Right lobe of liver (tissue), 4 donors: ENCODE measurements around the gene SPEF2.

Experiments used
- POLR2A ChIP-seq: fragments of 450-650 bp; IDR thresholded peaks from one replicate; pipeline ENCODE4 v1.6.1; 2017; ENCODE audit warnings: antibody characterized with exemption, mild to moderate bottlenecking
- TF ChIP-seq, protein P1 (sequence below), 4 donors: fragments of 200-600 bp in 3 of 4; fragments of 450-650 bp in 1 of 4; IDR thresholded peaks; one replicate each; pipeline versions ENCODE4 v1.5.1 to v1.8.0; 2016 to 2022; ENCODE audit warnings: antibody characterized with exemption in 4 of 4, mild to moderate bottlenecking in 2 of 4
- donor health status: DM: no; HTN: no; CAD: no.
- donor health status: DM: no; HTN: no; CAD: no.
- donor health status: DM: no; HTN: yes; CAD: no.

DNA sequence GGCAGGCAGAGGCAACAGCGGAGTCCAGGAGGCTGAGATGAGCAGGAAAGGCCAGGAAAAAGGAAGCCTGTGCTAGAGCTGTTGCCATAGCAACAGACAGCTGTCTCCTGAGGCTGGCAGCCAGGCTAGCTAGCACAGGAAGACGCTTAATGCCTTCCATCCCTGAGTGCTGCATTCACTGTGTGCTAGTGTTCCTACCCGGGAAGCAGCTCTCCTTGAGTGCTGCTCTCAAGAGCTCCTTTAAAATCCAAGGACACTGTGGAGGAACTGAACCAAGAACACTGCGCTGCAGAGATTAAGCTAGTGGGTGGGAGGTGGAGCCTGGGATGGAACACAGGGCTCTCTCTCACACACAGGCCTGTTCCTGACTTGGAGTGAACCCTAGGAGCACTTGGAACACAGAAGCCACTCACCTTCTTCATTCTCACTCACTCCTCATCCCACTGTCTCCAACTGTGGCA is 185.6 kb downstream of the SPEF2 start:
- no peak for TF ChIP-seq POLR2A
- TF ChIP-seq, protein P1, sequence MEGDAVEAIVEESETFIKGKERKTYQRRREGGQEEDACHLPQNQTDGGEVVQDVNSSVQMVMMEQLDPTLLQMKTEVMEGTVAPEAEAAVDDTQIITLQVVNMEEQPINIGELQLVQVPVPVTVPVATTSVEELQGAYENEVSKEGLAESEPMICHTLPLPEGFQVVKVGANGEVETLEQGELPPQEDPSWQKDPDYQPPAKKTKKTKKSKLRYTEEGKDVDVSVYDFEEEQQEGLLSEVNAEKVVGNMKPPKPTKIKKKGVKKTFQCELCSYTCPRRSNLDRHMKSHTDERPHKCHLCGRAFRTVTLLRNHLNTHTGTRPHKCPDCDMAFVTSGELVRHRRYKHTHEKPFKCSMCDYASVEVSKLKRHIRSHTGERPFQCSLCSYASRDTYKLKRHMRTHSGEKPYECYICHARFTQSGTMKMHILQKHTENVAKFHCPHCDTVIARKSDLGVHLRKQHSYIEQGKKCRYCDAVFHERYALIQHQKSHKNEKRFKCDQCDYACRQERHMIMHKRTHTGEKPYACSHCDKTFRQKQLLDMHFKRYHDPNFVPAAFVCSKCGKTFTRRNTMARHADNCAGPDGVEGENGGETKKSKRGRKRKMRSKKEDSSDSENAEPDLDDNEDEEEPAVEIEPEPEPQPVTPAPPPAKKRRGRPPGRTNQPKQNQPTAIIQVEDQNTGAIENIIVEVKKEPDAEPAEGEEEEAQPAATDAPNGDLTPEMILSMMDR (IDR thresholded peaks at IDR 0.05) = no peak
